GM19468 (cell line): ENCODE results near the gene ULK4.

Source experiments
- ATAC-seq: cut with Tn5 transposase; IDR thresholded peaks from one replicate; pipeline ENCODE4 v1.9.1; 2021; ENCODE audit warnings: mild to moderate bottlenecking, moderate library complexity, moderate number of reproducible peaks; ENCODE audit not compliant: unreplicated experiment; ENCODE audit errors: extremely low read depth

The ULK4 gene

GRCh38 chr3:41251593-41251992 is 710.3 kb downstream of the ULK4 start:
- no peak for ATAC-seq

GRCh38 chr3:41250825-41251224 is 711.1 kb downstream of the ULK4 start:
- ATAC-seq = no peak

- ATAC-seq = no peak
These were observed 712.6 kb downstream of the ULK4 start for GRCh38 chr3:41249318-41249717.

- ATAC-seq = no peak
These were observed 713.4 kb downstream of the ULK4 start for GRCh38 chr3:41248525-41248924.

- ATAC-seq = no peak
These were observed 714.6 kb downstream of the ULK4 start for GRCh38 chr3:41247055-41248004.

- ATAC-seq = no peak
These were observed 717.1 kb downstream of the ULK4 start for GRCh38 chr3:41244620-41245336.

- no peak for ATAC-seq
These were observed 718.7 kb downstream of the ULK4 start for GRCh38 chr3:41243183-41243582.

- ATAC-seq = no peak
These were observed 719.9 kb downstream of the ULK4 start for GRCh38 chr3:41241800-41242571.

- no peak for ATAC-seq
These were observed 720.7 kb downstream of the ULK4 start for GRCh38 chr3:41241161-41241560.

GRCh38 chr3:41239587-41239986 is 722.3 kb downstream of the ULK4 start:
- no peak for ATAC-seq

- ATAC-seq = no peak
These were observed 724.0 kb downstream of the ULK4 start for GRCh38 chr3:41237907-41238306.

- no peak for ATAC-seq
These were observed 725.7 kb downstream of the ULK4 start for GRCh38 chr3:41236228-41236627.

- ATAC-seq = no peak
These were observed 726.8 kb downstream of the ULK4 start for GRCh38 chr3:41234823-41235721.

GRCh38 chr3:41224120-41224806 is 737.6 kb downstream of the ULK4 start:
- ATAC-seq = no peak

- no peak for ATAC-seq
These were observed 738.2 kb downstream of the ULK4 start for GRCh38 chr3:41223691-41224090.

- ATAC-seq = no peak
These were observed 738.8 kb downstream of the ULK4 start for GRCh38 chr3:41223078-41223477.

GRCh38 chr3:41222501-41222900 is 739.4 kb downstream of the ULK4 start:
- ATAC-seq = no peak

GRCh38 chr3:41222012-41222411 is 739.9 kb downstream of the ULK4 start:
- no peak for ATAC-seq
